Thymus (tissue), 11 donors: Measurements from ENCODE around the gene BFSP1. TPM values are rescaled to one million over a fixed set of nuclear protein-coding genes. Genes with fewer than 3 reads are reported as not detected.

ENCODE experiments used
- DNase-seq, 9 donors: peaks; one replicate each; pipeline ENCODE4 v3.0.0-alpha.2; 2013; ENCODE audit warnings: low spot score in 9 of 9, low read depth in 6 of 9, missing footprints in 1 of 9
- H3K27ac ChIP-seq, 2 donors: one replicate each; pipeline ENCODE4 v1.5.1; 2013; ENCODE audit warnings: control low read depth in 1 of 2, low read depth in 1 of 2, low read length in 1 of 2, mild to moderate bottlenecking in 1 of 2, moderate library complexity in 1 of 2
- H3K27me3 ChIP-seq, 2 donors: one replicate each; pipeline ENCODE4 v1.5.1; 2013; ENCODE audit warnings: low read length in 1 of 2; ENCODE audit not compliant: control insufficient read depth in 2 of 2, insufficient read depth in 1 of 2
- H3K36me3 ChIP-seq, 2 donors: one replicate each; pipeline ENCODE4 v1.5.1; 2013; ENCODE audit warnings: low read length in 1 of 2, mild to moderate bottlenecking in 1 of 2, moderate library complexity in 1 of 2; ENCODE audit not compliant: control insufficient read depth in 2 of 2, insufficient read depth in 2 of 2
- H3K4me1 ChIP-seq, 2 donors: one replicate each; pipeline ENCODE4 v1.5.1; 2013; ENCODE audit warnings: low read length in 2 of 2; ENCODE audit not compliant: control insufficient read depth in 2 of 2, insufficient read depth in 2 of 2
- H3K4me3 ChIP-seq, 2 donors: one replicate each; pipeline ENCODE4 v1.5.1; 2013; ENCODE audit warnings: low read length in 2 of 2, control low read depth in 1 of 2, mild to moderate bottlenecking in 1 of 2
- H3K9me3 ChIP-seq, 2 donors: one replicate each; pipeline ENCODE4 v1.5.1; 2013; ENCODE audit warnings: low read length in 1 of 2, mild to moderate bottlenecking in 1 of 2; ENCODE audit not compliant: control insufficient read depth in 2 of 2, insufficient read depth in 1 of 2
- WGBS: extraction: QIAGEN DNeasy Blood & Tissue Kit; methylation state at CpG from one replicate; pipeline ENCODE4 v1.1.7; 2013; 5-methylcytosine and 5-hydroxymethylcytosine counted together
- polyA plus RNA-seq: library from polyadenylated mRNA; stranded (reverse); fragments of 200-250 nt; gene quantifications from one replicate; pipeline ENCODE4 v1.2.3, GENCODE V29; 2013
- total RNA-seq: library from RNA; stranded (reverse); fragments of 120-200 nt; gene quantifications from one replicate; pipeline ENCODE4 v1.2.4, GENCODE V29; 2013
- donor health status: healthy.

The BFSP1 gene
- total and polyA plus RNA-seq, 2 donors, result 0.27 to 0.57 TPM

DNA sequence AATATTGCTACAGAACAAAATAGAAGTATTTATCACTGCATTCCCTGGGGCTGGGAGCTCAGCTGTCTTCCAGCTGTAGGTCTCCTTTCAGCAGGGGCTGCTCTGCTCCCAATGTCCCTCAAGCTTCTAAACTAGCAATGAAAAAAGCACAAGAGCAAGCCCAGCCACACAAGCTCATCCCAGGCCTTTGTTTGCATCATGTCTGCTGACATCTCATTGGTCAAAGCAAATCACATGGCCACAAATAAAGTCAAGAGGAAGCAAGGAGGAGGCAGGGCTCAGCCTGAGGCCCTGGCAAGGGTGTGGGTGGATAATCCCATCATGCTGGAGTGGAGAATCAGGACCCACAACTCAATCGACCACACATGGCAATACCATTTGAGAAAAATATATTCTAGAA is 2.2 kb upstream of the BFSP1 start:
- no peaks in the 10 kb centered on the region for H3K36me3 ChIP-seq
- peaks cover 0 to 1% of the 10 kb centered on the region in 2 donors for H3K9me3 ChIP-seq
- H3K27ac ChIP-seq, result no peak overlapping the region
- H3K27me3 ChIP-seq, result peaks cover 13 to 14% of the 10 kb centered on the region in 2 donors
- H3K4me1 ChIP-seq, result peaks cover 6 to 12% of the 10 kb centered on the region in 2 donors
- H3K4me3 ChIP-seq, result no peak overlapping the region
- peak in 6 of 9 donors; percentile 14 to 71 (median 22) for DNase-seq
- WGBS, result 78% methylated on average over 1 of the region's 1 CpG

DNA sequence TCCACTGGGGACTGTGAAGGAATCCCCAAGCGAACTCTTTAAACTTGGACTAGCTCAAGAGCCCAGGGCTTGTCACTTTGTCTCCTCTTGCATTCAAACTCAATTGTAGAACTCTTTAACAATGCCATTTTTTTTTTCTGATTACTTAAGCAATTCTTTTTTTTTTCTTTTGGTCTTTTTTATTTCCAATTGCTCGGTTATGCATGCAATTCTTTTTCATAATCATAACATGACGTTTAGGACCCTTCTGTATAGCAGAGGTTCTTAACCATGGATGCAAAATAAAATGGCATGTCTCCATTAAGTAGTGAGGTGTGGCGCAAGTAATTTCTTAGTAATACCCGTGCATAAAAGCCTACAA is 466 bp upstream of the BFSP1 start:
- Histone ChIP-seq H3K36me3 (no peaks in the 10 kb centered on the region), H3K9me3 (peaks cover 0 to 1% of the 10 kb centered on the region in 2 donors), H3K4me1 (peaks cover 6 to 9% of the 10 kb centered on the region in 2 donors), H3K27me3 (peaks cover 11 to 14% of the 10 kb centered on the region in 2 donors), H3K4me3 (peak overlapping the region; percentile 46 to 57), H3K27ac (no peak overlapping the region)
- peak in 1 of 9 donors; percentile 28 for DNase-seq
- WGBS, result 84% methylated on average over 5 of the region's 5 CpGs

DNA sequence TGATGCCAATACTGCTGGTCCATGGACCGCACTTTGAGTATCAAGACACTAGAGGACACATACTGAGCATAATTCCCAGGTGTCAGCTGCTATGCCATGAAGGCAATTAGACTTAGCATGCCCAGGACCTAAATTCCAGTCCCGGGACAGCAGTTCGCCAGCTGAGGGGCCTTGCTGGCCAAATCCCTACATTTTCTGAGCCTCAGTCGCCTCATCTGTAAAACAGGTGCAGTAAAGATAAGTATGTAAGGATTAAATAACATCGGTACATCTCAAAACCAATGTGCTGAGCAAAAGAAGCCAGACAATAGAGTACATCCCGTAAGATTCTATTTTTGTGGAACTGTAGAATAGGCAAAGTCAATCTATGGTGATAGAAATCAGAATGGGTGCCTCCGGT is 1.0 kb downstream of the BFSP1 start:
- no peaks in the 10 kb centered on the region for H3K36me3 ChIP-seq
- H3K9me3 ChIP-seq, result peaks cover 0 to 1% of the 10 kb centered on the region in 2 donors
- no peak overlapping the region for H3K4me3 ChIP-seq
- WGBS, result 94% methylated on average over 7 of the region's 7 CpGs
- no peak overlapping the region for H3K27ac ChIP-seq
- H3K27me3 ChIP-seq, result peaks cover 11 to 14% of the 10 kb centered on the region in 2 donors
- H3K4me1 ChIP-seq, result peaks cover 6 to 9% of the 10 kb centered on the region in 2 donors
- DNase-seq, result no peak

DNA sequence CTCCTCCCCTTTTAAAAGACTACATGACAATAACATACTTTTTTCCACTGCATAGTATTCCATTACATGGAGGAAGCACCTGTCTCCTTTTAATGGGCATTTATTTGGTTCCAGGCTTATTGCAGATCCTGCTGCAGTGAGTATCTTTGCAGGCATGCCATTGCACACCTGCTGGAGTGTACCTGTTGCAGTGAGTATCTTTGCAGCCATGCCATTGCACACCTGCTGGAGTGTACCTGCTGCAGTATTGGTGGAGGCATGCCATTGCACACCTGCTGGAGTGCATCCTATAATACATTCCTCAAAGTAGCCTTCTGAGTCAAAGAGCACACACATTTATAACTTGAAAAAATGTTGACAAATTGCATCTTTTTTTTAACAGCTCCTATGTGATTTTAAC is 1.6 kb downstream of the BFSP1 start:
- H3K27ac ChIP-seq, result no peak overlapping the region
- no peaks in the 10 kb centered on the region for H3K36me3 ChIP-seq
- DNase-seq, result no peak
- peaks cover 0 to 1% of the 10 kb centered on the region in 2 donors for H3K9me3 ChIP-seq
- peaks cover 6 to 9% of the 10 kb centered on the region in 2 donors for H3K4me1 ChIP-seq
- H3K4me3 ChIP-seq, result no peak overlapping the region
- peaks cover 11 to 14% of the 10 kb centered on the region in 2 donors for H3K27me3 ChIP-seq

DNA sequence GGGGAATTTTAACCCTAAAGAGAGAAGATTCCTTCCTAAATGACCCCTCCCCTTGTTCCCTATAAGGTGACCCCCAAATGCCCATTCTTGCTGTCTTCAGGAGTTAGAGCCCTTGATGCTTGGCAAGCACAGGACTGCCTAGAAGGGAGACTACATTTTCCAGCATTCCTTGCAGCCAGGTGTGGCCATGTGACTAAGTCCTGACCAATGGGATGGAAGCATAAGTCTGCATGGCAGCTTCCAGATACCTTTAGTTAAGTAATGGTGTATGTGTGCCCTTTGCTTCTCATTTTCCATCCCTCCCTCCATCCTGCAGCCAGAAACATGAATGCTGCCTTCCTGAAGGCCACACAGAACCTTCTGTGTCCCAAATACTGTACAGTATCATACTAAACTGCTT is 5.5 kb downstream of the BFSP1 start:
- Histone ChIP-seq H3K9me3 (peaks cover 0 to 1% of the 10 kb centered on the region in 2 donors), H3K4me1 (no peaks in the 10 kb centered on the region), H3K36me3 (no peaks in the 10 kb centered on the region), H3K27me3 (peaks cover 6% of the 10 kb centered on the region in 2 donors), H3K27ac (no peak overlapping the region), H3K4me3 (no peak overlapping the region)
- DNase-seq, result peak in 3 of 9 donors; percentile 25 to 57 (median 40)

DNA sequence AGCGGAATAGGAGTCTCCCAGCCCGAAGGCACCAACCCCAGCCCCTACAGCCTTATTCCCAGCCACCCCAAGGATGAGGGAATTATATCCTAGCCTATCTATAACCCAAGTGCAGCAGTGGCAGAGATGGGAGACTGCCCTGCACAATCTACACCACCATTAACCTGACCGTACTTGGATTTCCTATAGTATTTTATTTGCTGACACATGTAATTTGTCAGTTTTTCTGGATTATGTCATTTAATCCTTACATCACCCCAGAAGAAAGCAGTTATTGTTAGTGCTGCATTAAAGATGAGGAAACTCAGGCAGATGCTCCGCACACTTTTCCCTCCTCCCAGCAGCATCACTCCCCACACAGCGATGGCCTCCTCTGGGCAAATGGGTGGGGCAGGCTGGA is 6.0 kb downstream of the BFSP1 start:
- H3K4me1 ChIP-seq, result no peaks in the 10 kb centered on the region
- DNase-seq, result no peak
- no peak overlapping the region for H3K4me3 ChIP-seq
- no peak overlapping the region for H3K27ac ChIP-seq
- H3K9me3 ChIP-seq, result peaks cover 0 to 1% of the 10 kb centered on the region in 2 donors
- WGBS, result 97% methylated on average over 5 of the region's 5 CpGs
- no peaks in the 10 kb centered on the region for H3K36me3 ChIP-seq
- peaks cover 3 to 4% of the 10 kb centered on the region in 2 donors for H3K27me3 ChIP-seq

DNA sequence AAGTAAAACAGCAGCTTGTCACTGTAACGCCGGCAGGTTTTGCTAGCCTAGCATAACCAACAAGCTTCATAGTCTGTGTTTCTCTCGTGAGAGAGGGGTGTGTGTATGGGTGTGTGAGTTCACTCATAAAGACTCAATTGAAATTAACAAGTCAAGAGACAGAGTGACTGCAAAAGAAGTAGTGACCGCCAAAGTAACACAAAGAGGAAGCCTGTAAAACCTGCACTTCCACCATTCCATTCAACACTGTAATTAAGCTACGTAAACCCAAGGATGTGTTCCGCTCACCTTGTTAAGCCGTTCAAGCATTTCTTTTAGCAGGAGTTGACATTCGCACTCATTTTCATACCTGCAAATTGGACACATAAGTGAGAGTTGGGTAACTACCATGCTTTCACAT is 6.6 kb downstream of the BFSP1 start:
- Histone ChIP-seq H3K4me3 (no peak overlapping the region), H3K27ac (no peak overlapping the region), H3K36me3 (no peaks in the 10 kb centered on the region), H3K4me1 (no peaks in the 10 kb centered on the region), H3K27me3 (peaks cover 0 to 2% of the 10 kb centered on the region in 2 donors), H3K9me3 (peaks cover 0 to under 1% of the 10 kb centered on the region in 2 donors)
- DNase-seq, result no peak
- 94% methylated on average over 8 of the region's 8 CpGs for WGBS

DNA sequence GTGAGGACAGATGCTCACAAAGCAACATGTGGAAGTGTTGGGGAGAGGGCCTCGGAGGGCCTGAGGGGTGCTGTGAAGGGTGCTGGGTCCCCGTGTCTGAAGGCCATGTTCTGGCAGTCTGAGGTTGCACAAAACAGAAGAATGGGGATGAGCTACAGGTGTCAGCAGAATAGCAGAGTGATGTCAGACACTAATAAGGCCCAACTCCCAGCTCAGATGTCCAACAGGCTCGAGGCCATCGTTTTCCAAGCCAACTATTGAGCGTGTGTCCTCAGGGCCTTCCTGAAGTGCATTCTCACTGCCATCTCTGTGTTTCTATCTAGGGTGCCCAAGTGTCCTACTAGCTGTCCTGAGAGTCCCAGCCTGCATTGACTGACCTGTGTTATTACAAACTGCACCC is 7.9 kb downstream of the BFSP1 start:
- Histone ChIP-seq H3K27me3 (no peaks in the 10 kb centered on the region), H3K36me3 (no peaks in the 10 kb centered on the region), H3K4me3 (no peak overlapping the region), H3K9me3 (no peaks in the 10 kb centered on the region), H3K27ac (no peak overlapping the region), H3K4me1 (no peaks in the 10 kb centered on the region)
- DNase-seq, result no peak
- 91% methylated on average over 5 of the region's 5 CpGs for WGBS

DNA sequence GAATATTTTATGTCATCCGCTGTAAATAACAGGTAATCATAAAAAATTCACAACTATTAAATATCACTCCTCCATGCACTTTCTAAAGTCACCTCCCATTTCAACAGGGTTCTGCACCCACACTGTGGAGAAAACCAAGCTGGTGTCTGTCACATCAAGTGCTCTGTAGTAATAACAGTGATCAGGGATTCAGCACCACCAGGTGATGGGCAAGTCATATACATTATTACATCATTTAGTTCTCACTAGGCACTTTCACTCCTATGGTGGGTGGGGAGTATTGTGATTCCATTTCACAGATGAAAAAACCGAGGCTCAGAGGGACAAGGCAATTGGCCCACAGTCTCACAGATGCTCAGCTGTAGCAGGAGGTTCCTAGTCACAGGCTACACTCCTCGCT is 8.7 kb downstream of the BFSP1 start:
- Histone ChIP-seq H3K27ac (no peak overlapping the region), H3K9me3 (no peaks in the 10 kb centered on the region), H3K36me3 (no peaks in the 10 kb centered on the region), H3K27me3 (no peaks in the 10 kb centered on the region), H3K4me3 (no peak overlapping the region), H3K4me1 (no peaks in the 10 kb centered on the region)
- DNase-seq, result no peak
- 90% methylated on average over 3 of the region's 3 CpGs for WGBS

DNA sequence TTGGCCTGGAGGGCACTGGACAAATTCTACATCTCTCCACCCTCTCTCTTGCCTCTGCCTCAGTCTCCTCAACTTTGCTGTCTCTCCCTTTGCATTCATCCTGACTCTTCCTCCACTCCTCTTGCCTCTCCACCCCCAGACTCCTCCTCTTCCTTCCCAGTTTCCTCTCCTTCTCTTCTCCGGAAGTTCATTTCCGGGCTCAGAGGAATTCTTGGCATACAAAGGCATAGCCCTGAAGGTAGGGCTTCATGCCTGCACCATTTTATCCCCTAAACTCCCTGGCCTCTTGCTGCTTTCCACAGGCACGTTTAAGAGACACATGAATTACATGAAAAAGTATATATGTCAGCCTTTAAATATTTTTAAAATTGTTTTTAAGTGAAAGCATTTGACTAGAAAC is 10.6 kb downstream of the BFSP1 start:
- 55% methylated on average over 3 of the region's 3 CpGs for WGBS
- H3K27ac ChIP-seq, result no peak overlapping the region
- no peak for DNase-seq

More for the DNA sequence above, 10.6 kb downstream of the BFSP1 start:
- Histone ChIP-seq H3K4me1 (no peaks in the 10 kb centered on the region), H3K36me3 (no peaks in the 10 kb centered on the region), H3K9me3 (no peaks in the 10 kb centered on the region), H3K27me3 (no peaks in the 10 kb centered on the region), H3K4me3 (no peak overlapping the region)
